Prostate gland (tissue), 2 donors: ENCODE measurements around the gene TRAFD1.

Experiments
- CTCF ChIP-seq, 4 experiments: fragments of 200-600 bp in 2 of 4; fragments of 450-650 bp in 2 of 4; sonication (generic) in 2 of 4; IDR thresholded peaks; 1 replicate in 3 of 4; 2 replicates in 1 of 4; pipeline ENCODE4 v1.5.1; 2016 to 2019; ENCODE audit warnings: antibody characterized with exemption in 4 of 4, mild to moderate bottlenecking in 2 of 4, moderate library complexity in 2 of 4
- POLR2A ChIP-seq: fragments of 450-650 bp; IDR thresholded peaks from one replicate; pipeline ENCODE4 v1.6.1; 2016; ENCODE audit warnings: antibody characterized with exemption, mild to moderate bottlenecking
- POLR2AphosphoS5 ChIP-seq: sonication (generic); formaldehyde crosslinking; IDR thresholded peaks from one replicate; pipeline ENCODE4 v1.6.1; 2017; ENCODE audit warnings: antibody characterized with exemption

DNA sequence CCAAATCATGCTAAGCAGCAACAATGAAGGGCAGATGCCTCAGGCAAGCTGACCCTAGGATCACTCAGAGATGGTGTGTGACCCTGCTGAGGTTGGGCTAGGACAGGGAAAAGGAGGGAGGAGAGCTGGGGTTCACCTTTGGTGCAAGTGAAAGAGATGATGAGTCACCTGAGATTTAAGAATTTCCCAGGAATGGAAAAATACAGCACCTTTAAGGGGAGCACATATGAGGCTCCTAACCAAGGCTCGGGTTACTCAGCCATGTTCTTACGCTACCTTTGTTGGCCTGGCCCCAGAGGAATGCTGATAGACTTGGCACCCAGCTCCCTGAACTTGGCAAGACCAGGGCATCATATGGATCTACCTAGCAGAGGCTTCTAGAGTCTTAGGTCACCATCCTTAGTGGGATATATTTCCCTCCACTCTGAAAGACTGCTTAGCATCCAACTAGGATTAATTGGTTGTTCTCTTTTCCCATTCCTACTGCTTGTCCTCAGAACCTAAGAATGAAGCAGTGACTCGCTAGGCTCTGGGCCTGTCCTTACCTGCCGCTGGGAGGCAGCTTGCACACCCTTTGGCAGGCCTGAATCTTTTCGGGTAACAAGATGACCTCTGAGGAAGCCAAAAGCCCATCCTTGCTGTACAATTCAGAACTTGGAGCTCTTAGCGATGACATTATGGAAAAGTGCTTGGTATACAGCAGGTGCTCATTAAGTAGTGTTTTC lies 12.8 kb upstream of the TRAFD1 start:
- TF ChIP-seq POLR2A: no peak
- TF ChIP-seq CTCF (IDR thresholded peaks at IDR 0.05): peak in 2 of 4 experiments; percentile 9 to 35
- peak; percentile 46 for TF ChIP-seq POLR2AphosphoS5
